A204.1 (cell line): ENCODE data around the gene STXBP5.

Source experiments
- FAIRE-seq: peaks from 2 replicates; lab custom pipeline; 2012; peaks lifted over from hg19 to GRCh38; lab: Jason Lieb, UNC

Gene STXBP5

DNA sequence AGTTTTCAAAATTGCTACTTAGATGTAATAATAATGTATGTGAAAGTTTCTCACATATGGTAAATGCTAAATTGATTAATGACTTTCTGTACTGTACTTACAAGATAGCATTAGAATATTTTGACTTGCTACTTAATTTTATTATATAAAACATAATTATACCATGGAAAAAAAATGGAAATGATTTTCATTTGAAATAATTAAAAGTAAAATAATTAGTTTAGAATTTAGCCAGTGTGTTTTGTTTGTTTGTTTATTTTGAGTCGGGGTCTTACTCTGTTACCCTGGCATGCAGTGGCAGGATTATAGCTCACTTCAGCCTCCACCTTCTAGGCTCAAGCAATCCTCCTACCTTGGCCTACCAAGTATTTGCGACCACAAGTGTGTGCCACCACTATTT, 7.1 kb downstream of the STXBP5 start:
- FAIRE-seq: peak; percentile 64

DNA sequence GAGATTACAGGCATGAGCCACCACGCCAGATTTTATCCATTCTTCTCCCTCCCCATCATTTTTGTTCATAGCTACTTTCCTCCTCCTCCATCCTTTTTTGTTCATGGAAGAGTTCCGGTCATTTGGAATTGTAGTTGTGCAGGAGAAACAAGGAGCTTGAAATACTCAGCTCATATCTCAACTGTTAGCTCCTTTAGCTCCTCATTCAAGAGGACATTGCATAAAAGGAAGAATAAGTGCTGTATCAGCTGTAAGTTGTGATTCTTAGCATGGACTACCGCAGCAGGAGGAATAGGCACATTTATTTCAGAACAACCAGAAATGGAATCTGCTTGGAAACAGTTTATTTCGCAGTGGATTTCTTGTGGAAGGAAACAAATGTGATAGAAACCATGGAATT, 7.6 kb downstream of the STXBP5 start:
- FAIRE-seq: no peak

DNA sequence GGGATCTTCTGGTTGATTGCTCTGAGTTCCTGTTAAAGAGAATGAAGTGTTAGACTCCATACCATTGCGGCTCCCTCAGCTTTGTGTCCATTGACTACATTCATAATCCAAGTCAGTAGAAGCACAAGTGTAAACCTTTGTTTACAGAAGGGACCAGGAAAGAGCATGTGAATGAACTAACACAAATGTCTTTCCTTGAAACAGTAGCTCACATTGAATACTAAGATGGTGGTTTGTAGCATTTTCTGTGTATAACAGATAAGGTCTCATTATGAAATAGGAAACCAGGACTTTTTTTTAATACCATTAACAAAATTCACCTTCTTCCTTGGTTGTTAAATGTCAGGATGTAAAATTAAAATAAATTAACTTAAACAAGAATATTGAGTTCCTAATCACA, 8.4 kb downstream of the STXBP5 start:
- FAIRE-seq: no peak

DNA sequence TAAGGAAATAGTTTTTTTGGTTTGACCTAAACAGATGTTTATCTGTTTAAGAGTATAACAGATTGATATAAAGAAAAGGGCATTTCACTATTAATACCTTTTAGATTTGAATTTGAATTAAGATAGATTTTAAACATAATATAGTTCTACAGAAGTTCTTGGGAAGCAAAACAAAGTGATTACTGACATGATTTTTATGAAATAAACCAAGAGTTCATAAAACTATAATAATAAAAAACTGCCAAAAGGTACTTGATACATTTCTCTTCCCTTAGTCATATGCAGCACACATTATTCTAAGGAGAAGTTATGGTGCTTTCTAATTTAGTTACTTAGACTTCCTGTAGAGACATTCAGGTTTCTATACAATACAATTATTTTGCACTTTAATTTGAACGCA, 9.6 kb downstream of the STXBP5 start:
- FAIRE-seq: no peak

DNA sequence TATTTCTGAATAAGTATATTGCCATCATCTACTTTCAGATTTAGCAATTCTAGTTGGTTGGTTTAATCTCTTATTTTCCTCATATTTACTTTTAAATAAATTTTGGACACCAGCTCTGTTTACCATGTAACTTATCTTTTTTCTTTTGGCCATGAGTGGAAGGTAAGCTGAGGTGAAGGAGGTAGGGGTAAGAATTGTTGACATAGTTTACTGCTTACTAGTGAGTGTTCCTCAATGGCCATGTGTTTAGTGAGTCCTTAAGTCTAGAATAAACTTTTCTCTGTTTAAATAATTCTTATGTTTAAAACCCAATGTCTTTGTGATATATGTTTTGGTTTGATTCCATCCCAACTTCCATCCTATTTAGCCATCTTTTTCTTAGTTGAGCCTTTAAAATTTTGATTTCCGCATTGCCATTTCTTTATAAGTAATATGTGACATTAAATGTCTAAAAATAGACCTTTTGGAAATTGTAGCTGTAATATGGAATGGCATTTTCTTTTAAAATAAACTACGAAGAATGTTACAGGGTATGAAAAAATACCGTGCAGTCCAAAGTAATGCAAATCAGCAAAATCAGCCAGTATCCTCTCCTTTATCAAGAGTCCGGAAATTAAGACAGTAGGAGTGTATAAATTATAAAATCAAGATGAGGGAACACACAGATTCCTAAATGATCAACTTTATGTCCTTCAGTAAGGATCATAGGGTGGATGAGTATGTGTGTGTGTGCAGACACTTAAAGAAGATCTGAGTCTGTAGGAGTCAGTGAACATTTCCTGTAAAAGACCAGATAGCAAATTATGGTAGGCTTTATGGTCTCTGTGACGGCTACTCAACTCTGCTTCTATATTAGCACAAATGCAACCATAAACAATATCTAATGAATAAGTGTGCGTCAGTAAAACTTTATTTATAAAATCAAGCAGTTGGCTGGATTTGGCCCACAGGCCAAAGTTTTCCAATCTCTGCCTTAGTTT, 10.3 kb downstream of the STXBP5 start:
- FAIRE-seq: no peak

DNA sequence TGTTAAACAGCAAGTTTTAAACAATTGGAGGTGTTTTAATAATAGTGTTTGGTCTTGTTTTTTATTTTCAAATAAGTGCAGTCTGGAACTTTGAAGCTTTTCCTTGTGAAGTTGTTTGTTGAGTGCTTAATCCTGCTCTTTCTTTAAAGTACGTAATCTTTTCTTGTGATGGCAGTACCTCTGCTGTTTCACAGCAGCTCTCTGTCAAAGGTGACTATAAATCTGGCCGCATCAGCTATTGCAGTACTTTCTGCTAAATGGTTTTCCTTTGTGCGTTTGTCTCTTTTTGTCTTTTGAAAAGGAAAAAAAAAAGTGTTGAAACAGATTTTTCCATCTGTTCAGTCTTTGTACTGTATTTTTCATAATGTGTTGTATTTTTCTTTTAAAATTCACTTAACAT, 12.7 kb downstream of the STXBP5 start:
- FAIRE-seq: no peak

DNA sequence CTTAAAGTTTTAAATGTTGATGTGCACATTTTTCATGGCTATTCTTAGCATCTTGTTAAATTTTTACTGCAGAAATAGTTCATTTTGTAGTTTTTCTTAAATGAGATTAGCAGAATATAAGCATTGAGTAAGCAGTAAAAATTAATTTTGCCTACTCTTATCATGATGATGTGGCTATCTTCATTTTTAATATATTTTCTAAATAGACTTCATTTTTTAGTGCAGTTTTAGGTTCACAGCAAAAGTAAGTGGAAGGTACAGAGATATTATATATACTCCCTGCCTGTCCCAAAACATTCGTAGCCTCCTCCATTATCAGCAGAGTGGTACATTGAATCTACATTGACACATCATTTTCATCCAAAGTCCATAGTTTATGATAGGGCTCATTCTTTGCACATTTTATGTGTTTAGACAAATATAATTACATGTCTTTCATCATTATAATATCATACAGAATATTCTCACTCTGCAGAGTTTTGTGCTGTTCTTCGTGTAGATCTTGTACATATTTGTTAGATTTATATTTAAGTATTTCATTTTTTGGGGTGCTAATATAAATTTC, 13.7 kb downstream of the STXBP5 start:
- no peak for FAIRE-seq

DNA sequence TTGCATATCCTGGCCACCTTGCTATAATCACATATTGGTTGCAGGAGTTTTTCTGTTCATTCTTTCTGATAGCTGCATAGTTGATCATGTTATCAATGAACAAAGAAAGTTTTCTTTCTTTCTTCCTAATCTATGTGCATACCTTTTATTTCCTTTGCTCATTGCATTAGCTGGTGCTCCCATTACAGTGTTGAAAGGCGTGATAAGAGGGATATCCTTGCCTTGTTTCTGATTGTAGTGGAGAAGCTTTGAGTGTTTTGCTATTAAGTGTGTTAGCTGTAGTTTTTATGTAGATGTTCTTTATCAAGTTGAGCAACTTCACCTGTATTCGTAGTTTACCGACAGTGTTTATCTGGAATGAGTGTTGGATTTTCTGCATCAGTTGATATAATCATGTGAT, 14.6 kb downstream of the STXBP5 start:
- no peak for FAIRE-seq

DNA sequence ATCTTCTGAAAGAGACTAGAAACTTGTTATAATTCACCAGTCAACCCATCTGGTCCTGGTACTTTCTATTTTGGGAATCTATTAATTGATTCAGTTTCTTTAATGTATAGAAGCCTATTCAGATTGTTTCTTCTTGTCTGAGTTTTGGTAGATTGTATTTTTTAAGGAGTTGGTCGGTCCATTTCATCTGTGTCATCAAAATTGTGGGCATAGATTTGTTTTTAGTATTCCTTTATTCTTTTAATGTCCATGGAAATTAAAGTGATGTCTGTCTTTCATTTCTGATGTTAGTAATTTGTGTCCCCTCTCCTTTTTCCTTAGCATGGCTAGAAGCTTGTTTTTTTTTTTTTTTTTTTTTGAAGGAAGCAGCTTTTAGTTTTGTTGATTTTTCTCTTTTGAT, 15.2 kb downstream of the STXBP5 start:
- FAIRE-seq: peak; percentile 35

DNA sequence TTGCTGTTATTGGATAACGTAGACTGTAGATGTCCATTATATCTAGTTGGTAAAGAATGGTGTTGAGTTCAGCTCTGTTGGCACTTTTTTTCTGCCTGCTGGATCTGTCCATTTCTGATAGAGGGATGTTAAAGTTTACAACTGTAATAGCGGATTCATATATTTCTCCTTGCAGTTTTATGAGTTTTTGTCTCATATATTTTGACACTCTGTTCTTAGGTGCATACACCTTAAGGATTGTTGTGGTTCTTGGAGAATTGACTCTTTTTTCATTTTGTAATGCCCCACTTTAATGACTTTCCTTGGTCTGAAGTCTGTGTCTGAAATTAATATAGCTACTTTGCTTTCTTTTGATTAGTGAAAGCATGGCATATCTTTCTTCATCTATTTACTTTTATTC, 16.1 kb downstream of the STXBP5 start:
- no peak for FAIRE-seq

DNA sequence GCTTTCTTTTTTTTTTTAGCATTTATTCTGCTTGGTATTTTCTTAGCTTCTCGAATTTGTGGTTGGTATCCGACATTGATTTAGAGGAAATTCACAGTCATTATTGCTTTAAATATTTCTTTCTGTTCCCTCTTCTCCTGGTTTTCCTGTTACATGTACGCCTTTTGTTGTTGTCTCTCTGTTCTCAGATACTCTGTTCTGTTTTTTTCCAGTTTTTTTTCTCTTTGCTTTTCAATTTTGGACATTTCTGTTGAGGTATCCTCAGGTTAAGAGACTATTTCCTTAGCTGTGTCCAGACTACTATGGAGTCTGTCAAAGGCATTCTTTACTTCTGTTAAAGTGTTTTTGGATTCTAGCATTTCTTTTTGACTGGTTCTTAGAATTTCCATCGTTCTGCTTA, 17.5 kb downstream of the STXBP5 start:
- no peak for FAIRE-seq

DNA sequence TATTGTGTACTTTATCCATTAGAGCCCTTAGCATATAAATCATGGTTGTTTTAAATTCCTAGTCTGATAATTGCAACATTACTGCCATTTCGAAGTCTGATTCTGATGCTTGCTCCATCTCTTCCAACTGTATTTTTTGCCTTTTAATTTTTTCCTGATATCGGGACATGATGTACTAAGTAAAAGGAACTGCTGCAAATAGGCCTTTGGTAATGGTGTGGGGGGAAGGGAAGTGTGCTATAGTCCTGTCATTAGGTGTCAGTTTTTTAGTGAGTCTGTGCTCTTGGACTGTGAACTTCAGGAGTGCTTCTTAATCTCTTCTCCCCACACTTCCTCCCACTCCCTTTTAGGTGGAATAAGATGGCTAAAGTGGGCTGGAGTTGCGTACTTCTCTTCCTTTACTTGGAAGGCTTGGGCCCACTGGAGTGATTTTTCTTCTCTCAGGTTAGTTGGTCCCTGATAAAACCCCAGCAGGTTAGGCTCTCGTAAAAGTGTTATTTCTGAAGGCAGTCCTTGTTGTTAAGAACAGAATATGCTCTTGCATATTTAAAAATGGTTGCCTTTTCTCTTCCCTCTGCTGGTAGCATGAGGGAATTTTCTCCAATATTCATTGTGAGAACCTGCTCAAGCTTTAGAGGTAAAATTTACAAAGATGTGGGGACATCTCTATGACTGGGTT, 18.1 kb downstream of the STXBP5 start:
- FAIRE-seq: no peak

DNA sequence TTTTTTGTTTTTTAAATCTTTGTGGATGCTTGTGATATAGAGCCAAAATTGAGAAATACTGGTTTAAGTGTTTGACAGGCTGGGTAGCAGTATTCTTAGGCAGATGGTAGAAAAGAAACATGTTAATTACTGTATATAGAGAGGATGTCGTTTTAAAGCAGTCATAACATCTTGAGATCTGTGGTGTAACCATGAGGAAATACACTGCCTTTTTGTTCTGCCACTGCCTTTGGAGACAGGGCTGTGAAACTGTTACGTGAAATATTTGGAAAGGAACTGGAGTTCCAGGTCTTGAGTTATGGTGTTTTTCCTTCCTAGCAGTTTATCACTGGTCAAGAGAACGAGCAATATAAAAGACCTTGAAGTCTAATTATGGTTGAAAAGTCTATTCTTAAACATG, 19.5 kb downstream of the STXBP5 start:
- no peak for FAIRE-seq

DNA sequence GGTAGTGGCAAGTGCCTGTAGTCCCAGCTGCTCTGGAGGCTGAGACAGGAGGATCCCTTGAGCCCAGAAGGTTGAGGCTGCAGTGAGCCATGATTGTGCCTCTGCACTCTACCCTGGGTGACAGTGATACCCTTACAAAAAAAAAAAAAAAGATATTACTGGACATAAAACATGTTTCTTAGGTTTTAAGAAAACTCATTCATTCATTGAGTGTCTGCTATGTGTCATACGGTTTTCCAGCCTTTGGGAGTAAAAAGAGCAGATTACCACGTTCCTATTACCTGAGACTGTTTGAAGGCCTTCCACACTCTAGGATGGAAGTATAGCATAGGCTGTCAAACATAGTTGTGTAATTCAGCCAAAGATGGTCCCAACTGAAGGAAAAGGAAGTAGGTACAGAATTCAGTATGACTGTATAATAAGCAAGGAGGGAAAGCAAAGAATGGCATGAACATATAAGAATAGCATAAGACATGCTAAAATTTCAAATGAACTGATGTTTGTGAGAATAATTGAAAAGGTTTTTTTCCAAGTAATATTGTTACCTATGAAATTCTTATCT, 22.0 kb downstream of the STXBP5 start:
- peak; percentile 21 for FAIRE-seq

DNA sequence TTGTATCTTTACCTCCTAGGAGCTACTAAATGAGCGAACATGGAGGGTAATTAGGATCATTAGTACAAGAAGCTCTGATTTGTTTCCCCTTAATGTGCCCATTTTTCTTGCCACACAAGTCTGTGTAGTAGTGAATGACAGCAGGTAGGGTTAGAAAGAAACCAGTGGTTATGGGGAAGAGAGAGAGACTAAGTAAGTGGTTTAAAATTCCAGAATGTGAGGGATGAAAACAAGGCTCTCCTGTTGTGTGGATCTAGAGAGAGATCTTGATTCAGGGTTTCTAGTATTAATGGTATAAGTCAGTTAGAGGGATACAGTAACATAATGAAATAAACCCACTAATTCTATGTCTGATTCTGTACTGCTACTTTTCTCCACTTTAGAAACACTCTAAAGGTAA, 22.7 kb downstream of the STXBP5 start:
- FAIRE-seq: no peak

DNA sequence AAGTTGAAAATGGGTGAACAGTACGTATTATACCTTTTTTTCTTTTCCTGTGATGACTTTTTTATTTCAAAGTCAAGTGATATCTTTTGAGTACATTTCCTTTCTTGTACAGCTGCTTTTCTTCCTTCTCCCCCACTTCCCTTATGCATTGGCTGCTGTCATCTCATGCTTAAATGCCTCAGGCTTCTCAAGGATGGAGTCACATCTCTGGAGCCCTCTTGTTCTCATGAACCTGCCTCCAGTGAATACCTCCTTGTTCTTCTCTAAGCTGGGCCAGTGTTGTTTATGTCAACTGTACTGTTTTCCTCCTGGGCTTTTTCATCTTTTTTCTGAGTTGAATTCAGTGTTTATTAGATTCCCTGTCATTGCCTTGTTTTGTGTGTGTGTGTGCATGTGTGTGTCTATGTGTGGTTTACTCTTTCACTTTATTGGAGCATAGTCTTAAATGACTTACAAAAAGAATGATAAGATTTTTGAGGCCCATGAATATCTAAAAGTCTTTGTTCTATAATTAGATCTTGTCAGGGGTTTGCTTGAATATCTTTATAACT, 23.6 kb downstream of the STXBP5 start:
- FAIRE-seq: no peak

DNA sequence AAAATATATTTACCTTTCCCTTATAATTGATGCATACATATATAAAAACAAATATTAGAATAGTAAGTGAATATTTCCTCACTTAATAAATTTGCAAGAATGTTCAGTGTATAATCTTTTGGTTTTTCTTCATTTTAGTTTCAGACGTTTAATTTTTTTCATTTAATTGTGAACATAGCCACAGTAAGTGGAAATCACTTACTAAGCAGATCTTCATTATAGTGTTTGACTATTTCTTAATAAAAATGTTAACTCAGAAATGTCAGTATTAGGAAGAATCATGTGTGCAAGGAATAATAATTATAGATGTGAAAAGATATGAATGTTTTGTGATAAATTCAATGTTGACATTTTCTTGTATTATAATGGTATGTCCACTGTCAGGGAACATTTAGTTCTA, 27.4 kb downstream of the STXBP5 start:
- FAIRE-seq: peak; percentile 55

DNA sequence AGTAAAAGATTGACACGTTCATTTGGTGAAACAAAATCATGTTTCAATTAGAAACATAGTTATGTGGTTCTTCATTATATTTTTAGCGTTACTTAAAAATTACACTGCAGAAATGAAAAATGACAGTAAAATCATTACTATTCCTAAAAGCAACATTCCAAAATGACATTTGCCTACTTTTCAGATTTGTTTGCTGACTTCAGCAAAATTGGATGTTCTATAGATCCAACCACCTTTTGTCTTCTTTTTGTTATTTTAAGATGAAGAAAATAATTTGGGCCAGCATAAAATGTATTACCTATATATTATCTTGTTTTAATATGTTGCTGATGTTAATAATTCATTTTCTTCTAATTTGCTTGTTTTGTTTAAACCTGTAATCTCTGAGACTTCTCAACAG, 30.5 kb downstream of the STXBP5 start:
- FAIRE-seq: peak; percentile 27

DNA sequence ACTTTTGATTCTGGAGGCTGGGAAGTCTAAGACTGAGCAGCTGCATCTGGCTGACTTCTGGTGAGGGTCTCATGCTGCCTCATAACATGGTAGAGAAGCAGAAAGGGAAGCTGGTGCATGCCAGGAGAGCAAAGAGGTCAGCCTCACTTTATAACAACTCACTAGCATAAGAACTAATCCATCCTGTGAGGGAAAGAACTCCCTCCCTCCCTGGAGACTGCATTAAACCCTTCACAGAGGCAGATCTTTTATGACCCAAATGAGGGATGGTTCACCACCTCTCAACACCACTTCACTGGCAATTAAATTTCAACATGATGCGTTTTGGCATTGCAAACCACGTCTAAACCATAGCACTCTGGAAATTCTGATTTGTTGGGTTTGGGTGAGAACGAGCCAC, 33.9 kb downstream of the STXBP5 start:
- FAIRE-seq: no peak

DNA sequence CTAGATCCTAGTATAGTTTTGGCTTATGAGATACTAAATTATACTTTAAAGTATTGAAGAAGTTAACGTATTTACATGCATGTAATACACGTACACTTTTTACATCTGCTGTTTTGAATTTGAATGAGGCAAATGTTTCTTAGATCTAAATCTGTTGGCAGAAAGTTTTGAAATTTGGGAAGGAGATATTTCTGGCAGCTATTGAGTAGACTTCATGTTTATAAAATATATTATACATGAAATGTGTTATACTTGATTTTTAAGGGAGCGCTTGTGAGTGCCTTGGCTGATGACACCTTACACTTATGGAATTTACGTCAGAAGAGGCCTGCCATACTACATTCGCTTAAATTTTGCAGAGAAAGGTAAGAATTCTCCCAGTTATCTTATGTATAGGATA, 34.7 kb downstream of the STXBP5 start:
- no peak for FAIRE-seq

DNA sequence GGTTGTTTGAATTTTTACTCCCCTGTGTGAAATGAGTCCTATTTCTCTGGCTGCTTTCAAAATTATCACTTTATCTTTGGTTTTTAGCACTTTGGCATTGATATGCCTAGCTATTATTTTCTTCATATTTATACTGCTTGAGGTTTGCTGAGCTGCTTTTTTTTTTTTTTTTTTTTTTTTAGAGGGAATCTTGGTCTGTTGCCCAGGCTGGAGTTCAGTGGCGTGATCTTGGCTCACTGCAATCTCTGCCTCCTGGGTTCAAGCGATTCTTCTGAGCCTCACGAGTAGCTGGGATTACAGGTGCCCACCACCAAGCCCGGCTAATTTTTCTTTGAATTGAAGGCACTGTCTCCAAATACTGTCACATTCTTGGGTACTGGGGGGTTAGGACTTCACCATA, 40.6 kb downstream of the STXBP5 start:
- no peak for FAIRE-seq

DNA sequence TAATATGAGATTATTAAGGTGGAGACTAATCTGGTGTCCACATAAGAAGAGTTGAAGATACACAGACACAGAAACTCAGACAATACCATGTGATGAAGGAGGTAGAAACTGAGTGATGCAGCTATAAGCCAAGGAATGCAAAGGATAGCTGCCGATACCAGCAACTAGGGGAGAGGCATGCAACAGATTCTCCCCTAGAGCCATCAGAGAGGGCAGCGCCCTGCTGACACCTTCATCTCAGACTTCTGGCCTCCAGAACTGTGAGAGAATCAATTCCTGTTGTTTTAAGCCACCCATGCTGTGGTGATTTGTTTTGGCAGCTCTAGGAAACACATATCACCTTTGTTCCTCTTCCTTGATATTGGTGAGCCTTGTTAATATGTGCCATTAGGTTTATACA, 41.5 kb downstream of the STXBP5 start:
- no peak for FAIRE-seq
